SU-DHL-6 (cell line): ENCODE data around the gene MORC1.

ENCODE experiments used
- EZH2phosphoT487 ChIP-seq: fragments of 200-600 bp; sonication (generic), shearing (Covaris generic); conservative IDR thresholded peaks from 2 replicates; pipeline ENCODE4 v1.6.1; 2018; ENCODE audit warnings: mild to moderate bottlenecking, antibody characterized with exemption, low read length, moderate library complexity, mixed read lengths
- TF ChIP-seq, protein P1 (sequence below): fragments of 200-600 bp; sonication (generic); IDR thresholded peaks from one replicate; pipeline ENCODE4 v1.5.1; 2017; ENCODE audit warnings: antibody characterized with exemption, mild to moderate bottlenecking, low read length, moderate library complexity; ENCODE audit not compliant: insufficient read depth, poor library complexity, severe bottlenecking

DNA sequence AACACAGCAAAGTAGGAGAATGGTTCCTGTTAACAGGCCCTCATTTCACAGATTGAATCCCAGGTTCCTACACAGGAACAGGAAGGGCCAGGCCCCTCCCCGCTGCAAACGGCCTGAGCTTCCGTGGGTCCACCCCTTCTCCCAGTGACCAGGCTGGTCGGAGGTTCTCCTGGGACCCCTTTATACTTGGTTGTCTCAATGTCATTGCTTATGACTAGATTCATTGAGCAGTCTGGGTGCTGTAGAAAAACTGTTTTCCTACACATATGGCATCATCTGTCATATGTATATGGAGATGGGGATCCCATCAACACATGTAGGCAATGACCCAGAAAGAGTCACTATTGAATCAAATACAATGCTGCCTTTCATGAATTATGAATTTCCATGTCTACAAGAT lies 22.4 kb upstream of the MORC1 start:
- TF ChIP-seq, protein P1, sequence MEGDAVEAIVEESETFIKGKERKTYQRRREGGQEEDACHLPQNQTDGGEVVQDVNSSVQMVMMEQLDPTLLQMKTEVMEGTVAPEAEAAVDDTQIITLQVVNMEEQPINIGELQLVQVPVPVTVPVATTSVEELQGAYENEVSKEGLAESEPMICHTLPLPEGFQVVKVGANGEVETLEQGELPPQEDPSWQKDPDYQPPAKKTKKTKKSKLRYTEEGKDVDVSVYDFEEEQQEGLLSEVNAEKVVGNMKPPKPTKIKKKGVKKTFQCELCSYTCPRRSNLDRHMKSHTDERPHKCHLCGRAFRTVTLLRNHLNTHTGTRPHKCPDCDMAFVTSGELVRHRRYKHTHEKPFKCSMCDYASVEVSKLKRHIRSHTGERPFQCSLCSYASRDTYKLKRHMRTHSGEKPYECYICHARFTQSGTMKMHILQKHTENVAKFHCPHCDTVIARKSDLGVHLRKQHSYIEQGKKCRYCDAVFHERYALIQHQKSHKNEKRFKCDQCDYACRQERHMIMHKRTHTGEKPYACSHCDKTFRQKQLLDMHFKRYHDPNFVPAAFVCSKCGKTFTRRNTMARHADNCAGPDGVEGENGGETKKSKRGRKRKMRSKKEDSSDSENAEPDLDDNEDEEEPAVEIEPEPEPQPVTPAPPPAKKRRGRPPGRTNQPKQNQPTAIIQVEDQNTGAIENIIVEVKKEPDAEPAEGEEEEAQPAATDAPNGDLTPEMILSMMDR = no peak
- no peak for TF ChIP-seq EZH2phosphoT487
